H7 (cell line): Measurements from ENCODE around the gene ZNF888. TPM values are rescaled to one million over a fixed set of nuclear protein-coding genes. Genes with fewer than 3 reads are reported as not detected.
A peak's percentile ranks its signal among the peaks of the same experiment; 100 is the strongest.
"Not testable (repeated sequence)": the region's sequence is repeated elsewhere in the genome, so short reads cannot be mapped to it uniquely, and the experiment has no call there.

Experiments used
- DNase-seq: peaks from one replicate; pipeline ENCODE4 v3.0.0; 2012
- H3K27me3 ChIP-seq: 2 replicates; pipeline ENCODE4 v1.6.0; 2011; ENCODE audit warnings: mild to moderate bottlenecking, low read length; ENCODE audit not compliant: control insufficient read depth, insufficient read depth
- H3K36me3 ChIP-seq: replicated peaks from 2 replicates; pipeline ENCODE4 v1.5.1; 2011; ENCODE audit warnings: low read length; ENCODE audit not compliant: control insufficient read depth, insufficient read depth
- H3K4me3 ChIP-seq: 2 replicates; pipeline ENCODE4 v1.5.1; 2011; ENCODE audit warnings: low read depth, mild to moderate bottlenecking, control low read depth, low read length, moderate library complexity; ENCODE audit not compliant: insufficient read depth
- total RNA-seq: library from RNA; depleted of rRNA; stranded (reverse); fragments of >200 nt; shearing (Covaris generic); gene quantifications from 2 replicates; pipeline ENCODE4 v1.2.3, GENCODE V29; 2014

The ZNF888 gene
- total RNA-seq, 1 experiment from 2014 or later: 4.6 TPM

DNA sequence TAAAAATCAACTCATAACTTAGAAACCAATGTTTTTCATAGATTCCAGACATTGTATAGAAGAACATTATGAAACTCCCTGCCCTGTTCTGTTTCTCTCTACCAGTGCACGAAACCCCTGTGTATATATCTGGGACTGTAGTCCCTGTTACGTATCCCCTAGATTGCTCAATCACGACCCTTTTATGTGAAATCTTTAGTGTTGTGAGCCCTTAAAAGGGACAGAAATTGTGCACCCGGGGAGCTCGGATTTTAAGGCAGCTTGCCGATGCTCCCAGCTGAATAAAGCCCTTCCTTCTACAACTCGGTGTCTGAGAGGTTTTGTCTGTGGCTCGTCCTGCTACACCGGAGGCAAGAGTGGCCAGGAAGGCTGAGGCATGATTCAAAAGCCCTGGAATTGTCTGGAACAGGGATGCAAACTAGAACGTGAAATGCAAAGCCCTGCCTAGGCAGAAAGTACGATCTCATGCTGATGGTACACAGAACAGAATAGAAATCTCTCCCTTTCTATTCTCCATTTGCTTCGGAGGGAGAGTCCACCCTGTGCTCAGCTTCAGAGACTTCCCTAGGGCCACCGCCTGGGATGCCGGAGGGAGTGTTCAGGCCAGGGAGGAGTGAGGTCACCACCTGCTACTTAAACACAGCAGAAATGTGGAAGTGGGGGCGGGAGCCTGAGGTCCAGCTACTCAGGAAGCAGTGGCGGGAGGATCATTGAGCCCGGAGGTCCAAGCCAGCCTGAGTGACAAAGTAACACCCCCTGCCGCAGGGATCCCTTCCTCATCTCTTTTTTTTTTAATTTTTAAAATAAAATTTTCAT, 758 bp upstream of the ZNF888 start:
- peak; percentile 40 for DNase-seq
- peak overlapping the region; percentile 20; the same call in 1 of the 2 replicates for H3K4me3 ChIP-seq

DNA sequence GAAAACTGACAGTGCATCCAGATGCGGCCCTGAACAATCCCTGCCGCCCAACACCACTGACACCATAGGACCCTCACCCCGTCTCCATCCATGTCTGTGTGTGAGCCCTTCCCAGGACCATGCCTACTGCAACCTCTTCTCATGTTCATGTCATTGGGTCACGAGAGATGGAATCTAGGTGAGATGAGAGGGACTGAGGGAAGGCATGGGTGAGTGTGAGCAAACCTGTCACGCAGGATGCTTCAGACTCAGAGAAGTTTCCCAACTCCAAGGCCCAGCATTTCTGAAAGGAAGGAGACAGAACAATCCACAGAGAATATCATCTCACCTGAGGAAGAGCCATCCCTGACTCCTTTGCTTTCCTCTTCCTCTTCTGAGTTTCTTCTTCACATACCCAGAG, 5.7 kb downstream of the ZNF888 start:
- Histone ChIP-seq H3K4me3 (no peak overlapping the region), H3K36me3 (peaks cover 4% of the 10 kb centered on the region), H3K27me3 (no peaks in the 10 kb centered on the region)
- DNase-seq: no peak

More for the DNA sequence above, 758 bp upstream of the ZNF888 start:
- Histone ChIP-seq H3K27me3 (no peaks in the 10 kb centered on the region), H3K36me3 (peaks cover 5% of the 10 kb centered on the region)

DNA sequence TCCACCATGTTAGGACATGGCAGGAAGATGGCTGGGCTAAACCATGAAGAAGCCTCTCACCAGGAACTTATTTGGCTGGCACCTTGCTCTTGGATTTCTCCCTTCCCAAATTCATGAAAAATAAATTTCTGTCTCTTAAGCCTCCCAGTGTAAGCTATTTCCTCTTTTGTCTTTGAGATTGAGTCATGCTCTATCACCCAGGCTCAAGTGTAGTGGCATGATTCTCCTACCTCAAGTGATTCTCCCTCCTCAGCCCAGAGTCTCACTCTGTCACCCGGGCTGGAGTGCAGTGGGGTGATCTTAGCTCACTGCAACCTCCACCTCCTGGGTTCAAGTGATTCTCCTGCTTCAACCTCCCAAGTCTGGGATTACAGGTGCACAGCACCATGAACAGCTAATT, 12.6 kb downstream of the ZNF888 start:
- DNase-seq: no peak
- Histone ChIP-seq H3K36me3 (peaks cover 1% of the 10 kb centered on the region), H3K4me3 (no peak overlapping the region), H3K27me3 (no peaks in the 10 kb centered on the region)

DNA sequence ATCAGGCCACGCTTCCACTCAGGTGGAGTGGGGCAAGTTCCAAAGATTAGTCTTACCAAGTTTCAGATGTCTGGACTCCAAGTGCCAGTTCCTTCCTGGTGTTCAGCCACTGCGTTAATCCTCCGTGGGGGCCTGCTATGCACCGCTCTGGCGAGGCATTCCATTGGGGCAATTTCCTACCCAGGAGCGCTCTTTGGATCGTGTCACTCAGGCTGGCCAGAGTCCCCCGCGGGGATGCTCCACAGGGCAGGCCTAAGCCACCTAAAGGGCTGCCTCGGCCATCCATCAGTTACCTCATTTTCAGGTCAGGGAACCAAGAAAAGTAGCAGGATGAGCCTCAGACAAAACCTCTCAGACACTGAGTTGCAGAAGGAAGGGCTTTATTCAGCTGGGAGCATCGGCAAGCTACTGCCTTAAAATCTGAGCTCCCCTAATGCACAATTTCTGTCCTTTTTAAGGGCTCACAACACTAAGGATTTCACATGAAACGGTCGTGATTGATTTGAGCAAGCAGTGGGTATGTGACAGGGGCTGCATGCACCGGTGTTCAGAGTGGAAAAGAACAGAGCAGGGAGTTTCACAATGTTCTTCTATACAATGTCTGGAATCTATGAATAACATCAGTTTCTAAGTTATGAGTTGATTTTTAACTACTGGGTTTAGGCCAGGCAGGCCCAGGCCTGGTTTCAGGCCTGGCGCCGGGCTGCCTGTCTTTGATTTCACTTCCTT, 19.0 kb downstream of the ZNF888 start:
- H3K4me3 ChIP-seq, DNase-seq, H3K27me3 ChIP-seq: not testable (repeated sequence)

DNA sequence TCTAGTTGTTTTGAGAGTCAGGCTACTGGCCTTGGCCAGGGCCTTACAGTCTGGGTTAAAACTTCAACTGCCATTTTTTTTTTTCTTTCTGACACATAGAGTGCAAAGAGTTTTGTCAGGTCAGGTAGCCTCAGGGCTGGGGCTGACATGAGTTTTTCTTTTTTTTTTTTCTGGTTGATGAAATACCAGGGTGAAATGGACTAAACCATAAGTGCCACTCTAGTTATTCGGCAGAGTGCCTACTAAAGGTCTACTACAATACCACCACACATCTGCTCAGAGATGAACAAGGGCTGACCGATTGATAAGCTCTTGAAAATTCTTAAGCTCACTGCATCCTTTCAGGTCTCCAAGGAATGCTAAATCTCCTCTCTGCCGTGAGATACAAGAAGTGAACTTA, 21.4 kb downstream of the ZNF888 start:
- Histone ChIP-seq H3K36me3 (no peaks in the 10 kb centered on the region; the same call in 1 of the 2 replicates), H3K4me3 (no peak overlapping the region), H3K27me3 (no peaks in the 10 kb centered on the region)
- DNase-seq: no peak

More for the DNA sequence above, 19.0 kb downstream of the ZNF888 start:
- not testable (repeated sequence) for H3K36me3 ChIP-seq

DNA sequence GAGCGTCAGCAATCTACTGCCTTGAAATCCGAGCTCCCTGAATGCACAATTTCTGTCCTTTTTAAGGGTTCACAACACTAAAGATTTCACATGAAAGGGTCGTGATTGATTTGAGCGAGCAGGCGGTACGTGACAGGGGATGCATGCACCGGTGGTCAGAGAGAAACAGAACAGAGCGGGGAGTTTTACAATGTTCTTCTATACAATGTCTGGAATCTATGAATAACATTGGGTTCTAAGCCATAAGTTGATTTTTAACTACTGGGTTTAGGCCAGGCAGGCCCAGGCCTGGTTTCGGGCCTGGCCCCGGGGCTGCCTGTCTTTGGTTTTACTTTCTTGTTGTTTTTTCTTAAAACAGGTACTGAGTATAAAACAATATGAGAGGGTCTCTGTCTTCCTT, 24.6 kb downstream of the ZNF888 start:
- DNase-seq, H3K27me3 ChIP-seq, H3K4me3 ChIP-seq, H3K36me3 ChIP-seq: not testable (repeated sequence)

DNA sequence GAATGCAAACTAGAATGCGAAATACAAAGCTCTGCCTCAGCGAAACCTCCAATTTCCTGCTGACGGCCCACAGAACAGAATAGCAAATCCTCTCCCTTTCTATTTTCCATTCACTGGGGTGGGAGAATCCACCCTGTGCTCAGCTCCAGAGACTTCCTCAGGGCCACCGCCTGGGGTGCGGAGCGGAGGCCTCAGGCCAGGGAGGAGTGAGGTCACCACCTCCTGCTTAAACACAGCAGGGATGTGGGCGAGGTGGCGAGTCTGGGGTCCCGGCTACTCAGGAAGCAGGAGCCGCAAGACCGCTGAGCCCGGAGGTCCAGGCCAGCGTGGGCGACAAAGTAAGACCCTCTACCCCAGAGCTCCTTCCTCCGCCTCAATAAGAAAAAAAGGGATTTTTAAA, 25.1 kb downstream of the ZNF888 start:
- Histone ChIP-seq H3K27me3 (no peaks in the 10 kb centered on the region), H3K36me3 (peaks cover 5% of the 10 kb centered on the region), H3K4me3 (peak overlapping the region; percentile 96)
- peak; percentile 60 for DNase-seq

DNA sequence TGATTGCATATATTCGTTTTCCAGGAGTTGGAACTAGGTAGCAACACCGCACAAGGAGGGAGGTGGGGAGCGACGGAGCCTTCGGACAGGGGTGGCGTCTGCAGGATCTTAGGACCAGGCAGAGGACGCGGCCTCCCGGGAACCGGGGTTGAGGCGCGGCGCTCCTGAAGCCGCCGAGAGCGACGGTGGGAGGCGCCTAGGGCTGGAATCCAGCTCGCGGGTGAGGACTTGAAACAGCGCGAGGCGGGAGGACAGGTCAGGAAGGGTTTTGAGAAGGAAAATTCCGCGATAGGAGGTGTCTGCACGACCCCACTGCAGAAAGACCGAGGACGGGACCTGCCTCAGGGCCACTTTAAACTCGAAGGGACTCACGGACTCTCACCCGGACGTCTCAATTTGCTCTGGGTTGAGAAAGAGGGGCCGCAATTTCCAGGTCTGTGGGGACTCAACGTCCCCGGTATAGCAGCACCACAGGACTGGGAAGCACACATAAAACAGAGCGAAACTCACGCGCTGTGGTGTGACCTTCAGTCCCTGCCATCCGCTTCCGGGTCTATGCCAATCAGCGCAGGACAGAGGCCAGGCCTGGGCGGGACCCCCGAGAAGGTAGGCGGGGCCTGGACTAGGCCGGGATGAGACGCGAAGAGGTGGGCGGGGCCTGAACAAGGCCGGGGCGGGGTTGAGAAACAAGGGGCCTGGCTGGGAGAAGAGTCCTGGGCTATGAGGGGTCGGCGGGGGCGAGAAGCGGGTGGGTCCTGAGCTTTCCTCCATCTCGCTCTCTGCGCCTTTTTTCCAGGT, 25.9 kb downstream of the ZNF888 start, which contains the start of gene ZNF320:
ZNF320 (minus strand) TSS at position 498 of the 798 bp plus-strand sequence. CDS start 7,380 bp downstream, outside the sequence.
- Histone ChIP-seq H3K4me3 (peak within 1 kb of the TSS; percentile 96), H3K36me3 (peaks cover 5% of the 10 kb centered on the region)
- DNase-seq: peak; percentile 97

DNA sequence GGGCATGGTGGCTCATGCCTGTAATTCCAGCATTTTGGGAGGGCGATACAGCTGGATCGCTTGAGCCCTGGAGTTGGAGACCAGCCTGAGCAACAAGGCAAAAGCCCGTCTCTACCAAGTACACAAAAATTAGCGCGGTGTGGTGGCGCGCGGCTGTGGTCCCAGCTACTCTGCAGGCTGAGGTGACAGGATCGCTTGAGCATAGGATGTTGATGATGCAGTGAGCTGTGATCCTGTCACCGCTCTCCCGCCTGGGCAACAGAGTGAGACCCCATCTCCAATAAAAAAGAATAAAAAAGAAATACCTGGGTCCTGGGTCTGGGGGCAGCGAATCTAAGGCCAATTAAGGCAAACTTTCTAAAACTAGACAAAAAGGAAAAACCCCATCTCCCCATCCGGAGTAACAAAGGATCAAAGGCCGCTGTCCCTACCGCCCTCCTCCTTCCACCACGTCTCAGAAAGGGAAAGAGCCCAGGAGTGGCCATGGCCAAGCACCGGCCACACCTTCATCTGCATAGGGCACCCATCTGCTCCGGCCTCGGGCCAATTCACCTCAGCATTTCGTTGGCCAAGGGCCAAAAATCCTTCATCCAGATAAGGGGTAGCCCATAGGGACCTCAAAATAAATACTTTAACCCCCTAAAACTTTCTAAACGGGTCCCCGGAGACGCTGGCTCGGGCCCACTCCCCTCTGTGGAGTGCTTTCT, 26.6 kb downstream of the ZNF888 start:
- Histone ChIP-seq H3K27me3 (no peaks in the 10 kb centered on the region), H3K4me3 (peak overlapping the region; percentile 96), H3K36me3 (peaks cover 5% of the 10 kb centered on the region)
- peak; percentile 49 for DNase-seq

More for the DNA sequence above, 25.9 kb downstream of the ZNF888 start, which contains the start of gene ZNF320:
- H3K27me3 ChIP-seq: no peaks in the 10 kb centered on the region

DNA sequence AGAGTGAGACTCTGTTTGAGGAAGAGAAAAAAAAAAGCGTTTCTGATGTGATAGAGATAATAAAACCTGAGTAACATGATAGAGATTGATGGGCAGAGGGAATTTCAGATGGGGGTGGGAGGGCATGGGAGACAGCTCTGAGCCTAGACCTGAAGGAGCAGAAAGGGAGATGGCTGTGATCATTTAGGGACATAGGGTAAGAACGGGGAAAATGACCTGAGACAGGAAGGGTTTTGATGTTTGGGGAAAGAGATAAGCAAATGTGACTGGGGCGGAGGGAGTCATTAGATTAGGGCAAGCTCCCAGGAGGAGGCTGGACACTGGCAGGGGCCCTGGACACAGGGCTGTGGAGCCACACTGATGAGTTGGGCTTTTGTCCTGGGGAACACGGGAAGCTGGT, 31.9 kb downstream of the ZNF888 start:
- no peak for DNase-seq
- H3K36me3 ChIP-seq: peaks cover 18% of the 10 kb centered on the region
- H3K4me3 ChIP-seq: no peak overlapping the region
- no peaks in the 10 kb centered on the region for H3K27me3 ChIP-seq

DNA sequence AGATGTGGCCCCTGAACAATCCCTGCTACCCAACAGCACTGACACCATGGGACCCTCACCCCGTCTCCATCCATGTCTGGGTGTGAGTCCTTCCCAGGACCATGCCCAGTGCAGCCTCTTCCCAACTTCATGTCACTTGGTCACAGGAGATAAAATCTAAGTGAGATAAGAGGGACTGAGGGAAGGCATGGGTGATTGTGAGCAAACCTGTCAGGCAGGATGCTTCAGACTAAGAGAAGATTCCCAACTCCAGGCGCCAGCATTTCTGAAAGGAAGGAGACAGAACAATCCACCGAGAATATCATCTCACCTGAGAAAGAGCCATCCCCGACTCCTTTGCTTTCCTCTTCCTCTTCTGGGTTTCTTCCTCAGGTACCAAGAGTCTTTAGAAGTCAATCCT, 33.3 kb downstream of the ZNF888 start:
- Histone ChIP-seq H3K4me3 (no peak overlapping the region), H3K36me3 (peaks cover 20% of the 10 kb centered on the region), H3K27me3 (no peaks in the 10 kb centered on the region)
- no peak for DNase-seq

DNA sequence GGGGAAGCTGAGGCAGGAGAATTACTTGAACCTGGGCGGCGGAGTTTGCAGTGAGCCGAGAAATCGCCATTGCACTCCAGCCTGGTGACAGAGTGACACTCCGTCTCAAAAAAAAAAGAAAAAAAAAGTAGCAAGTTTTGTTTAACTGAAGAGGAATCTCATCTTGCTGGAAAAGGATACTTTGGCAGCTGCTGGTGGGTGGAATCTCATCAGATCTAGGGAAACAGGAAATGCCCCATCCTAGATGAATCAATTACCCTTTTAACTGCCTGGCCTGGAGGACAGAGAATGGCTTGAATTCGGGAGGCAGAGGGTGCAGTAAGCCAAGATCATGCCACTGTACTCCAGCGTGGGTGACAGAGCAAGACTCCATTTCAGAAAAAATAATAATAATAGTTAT, 34.2 kb downstream of the ZNF888 start:
- no peak overlapping the region for H3K4me3 ChIP-seq
- H3K27me3 ChIP-seq: no peaks in the 10 kb centered on the region
- H3K36me3 ChIP-seq: peaks cover 24% of the 10 kb centered on the region
- no peak for DNase-seq

DNA sequence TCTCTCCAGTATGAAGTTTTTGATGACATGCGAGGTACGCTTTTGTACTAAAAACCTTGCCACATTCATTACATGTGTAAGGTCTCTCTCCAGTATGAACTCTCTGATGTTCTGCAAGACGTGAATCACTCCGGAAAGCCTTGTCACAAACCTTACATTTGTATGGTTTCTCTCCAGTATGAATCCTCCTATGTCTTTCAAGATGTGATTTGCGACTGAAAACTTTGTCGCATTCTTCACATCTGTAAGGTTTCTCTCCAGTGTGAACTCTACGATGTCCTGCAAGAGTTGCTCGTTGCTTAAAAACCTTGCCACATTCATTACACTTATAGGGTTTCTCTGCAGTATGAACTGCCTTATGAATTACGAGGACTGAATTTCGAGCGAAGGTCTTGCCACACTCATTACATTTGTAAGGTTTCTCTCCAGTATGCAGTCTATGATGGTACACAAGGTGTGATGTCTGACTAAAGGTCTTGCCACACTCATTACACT, 42.3 kb downstream of the ZNF888 start:
- peaks cover 26% of the 10 kb centered on the region for H3K36me3 ChIP-seq
- no peak overlapping the region for H3K4me3 ChIP-seq
- no peaks in the 10 kb centered on the region for H3K27me3 ChIP-seq
- DNase-seq: no peak

DNA sequence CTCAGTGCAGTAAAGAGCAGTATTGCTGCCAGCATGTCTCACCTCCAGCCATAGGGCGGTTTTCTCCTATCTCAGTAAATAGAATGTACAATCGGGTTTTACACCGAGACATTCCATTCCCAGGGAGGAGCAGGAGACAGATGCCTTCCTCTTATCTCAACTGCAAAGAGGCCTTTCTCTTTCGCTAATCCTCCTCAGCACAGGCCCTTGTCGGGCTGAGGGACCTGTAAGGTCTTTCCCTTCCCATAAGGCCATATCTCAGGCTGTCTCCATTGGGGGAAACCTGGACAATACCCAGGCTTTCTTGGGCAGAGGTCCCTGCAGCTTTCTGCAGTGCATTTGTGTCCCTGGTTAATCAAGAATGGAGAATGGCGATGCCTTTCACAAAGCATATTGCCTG, 50.2 kb downstream of the ZNF888 start:
- H3K36me3 ChIP-seq, DNase-seq, H3K27me3 ChIP-seq, H3K4me3 ChIP-seq: not testable (repeated sequence)
